Dendritic cell treated with granulocyte-macrophage colony-stimulating factor and Interleukin-4, amounts not matched to agents 40 ng/mL and 50 ng/mL, for 4 days (primary cell): Measurements from ENCODE around the gene EFNA2.
"Not testable (repeated sequence)": the region's sequence is repeated elsewhere in the genome, so short reads cannot be mapped to it uniquely, and the experiment has no call there.

Experiments
- H3K27ac Mint-ChIP-seq: one replicate; pipeline ENCODE4 v1.8.0; 2022; ENCODE audit warnings: mild to moderate bottlenecking, mixed read lengths
- H3K27me3 Mint-ChIP-seq: one replicate; pipeline ENCODE4 v1.8.0; 2022; ENCODE audit warnings: mild to moderate bottlenecking, mixed read lengths
- H3K36me3 Mint-ChIP-seq: one replicate; pipeline ENCODE4 v1.8.0; 2022; ENCODE audit warnings: low read depth, mixed read lengths
- H3K4me1 Mint-ChIP-seq: one replicate; pipeline ENCODE4 v1.8.0; 2022; ENCODE audit warnings: low read depth, mixed read lengths
- H3K4me3 Mint-ChIP-seq: one replicate; pipeline ENCODE4 v1.8.0; 2022; ENCODE audit warnings: mild to moderate bottlenecking, moderate library complexity, mixed read lengths
- H3K9me3 Mint-ChIP-seq: one replicate; pipeline ENCODE4 v1.8.0; 2022; ENCODE audit warnings: mixed read lengths
- intact Hi-C: fragments of 100-400 bp; cut with micrococcal nuclease; formaldehyde crosslinking; loops from one replicate; pipeline ENCODE4 v1.15.0; 2022

EFNA2 gene

GRCh38 chr19:1245494-1246264, 40.0 kb upstream of the EFNA2 start:
- Mint-ChIP-seq H3K4me1 (peaks cover 55% of the 10 kb centered on the region), H3K27ac (peak overlapping the region; percentile 95), H3K9me3 (no peaks in the 10 kb centered on the region), H3K27me3 (peaks cover 2% of the 10 kb centered on the region), H3K36me3 (peaks cover 49% of the 10 kb centered on the region), H3K4me3 (peak overlapping the region; percentile 84)
- intact Hi-C loops: no loop called here

GRCh38 chr19:1246265-1247087, 39.2 kb upstream of the EFNA2 start:
- H3K4me3 Mint-ChIP-seq, H3K27ac Mint-ChIP-seq, H3K27me3 Mint-ChIP-seq, intact Hi-C loops, H3K9me3 Mint-ChIP-seq: not testable (repeated sequence)
- Mint-ChIP-seq H3K4me1 (peaks cover 50% of the 10 kb centered on the region), H3K36me3 (peaks cover 57% of the 10 kb centered on the region)

- intact Hi-C loops: loop anchor here (1.0 kb wide), 1 partner anchor 19 kb away; no protein-coding TSS in a partner anchor
- peak overlapping the region; percentile 93 for H3K27ac Mint-ChIP-seq
- peak overlapping the region; percentile 83 for H3K4me3 Mint-ChIP-seq
- no peaks in the 10 kb centered on the region for H3K9me3 Mint-ChIP-seq
- H3K4me1 Mint-ChIP-seq: peaks cover 52% of the 10 kb centered on the region
- peaks cover 61% of the 10 kb centered on the region for H3K36me3 Mint-ChIP-seq
- no peaks in the 10 kb centered on the region for H3K27me3 Mint-ChIP-seq
Measured at GRCh38 chr19:1247748-1248138, 37.9 kb upstream of the EFNA2 start.

GRCh38 chr19:1248139-1248785, 37.4 kb upstream of the EFNA2 start, which contains the start of gene MIDN:
MIDN (plus strand) TSS chr19:1248583; CDS start chr19:1250297, 1,714 bp downstream.
- intact Hi-C loops: loop anchor here (1.0 kb wide), 1 partner anchor 18 kb away; no protein-coding TSS in a partner anchor
- Mint-ChIP-seq H3K4me3 (peak within 1 kb of the TSS; percentile 83), H3K36me3 (peaks cover 65% of the 10 kb centered on the region), H3K9me3 (no peaks in the 10 kb centered on the region), H3K4me1 (peaks cover 47% of the 10 kb centered on the region), H3K27me3 (no peaks in the 10 kb centered on the region), H3K27ac (peak within 1 kb of the TSS; percentile 93)

GRCh38 chr19:1248786-1249297, 36.8 kb upstream of the EFNA2 start:
- Mint-ChIP-seq H3K27ac (peak overlapping the region; percentile 93), H3K9me3 (no peaks in the 10 kb centered on the region)
- intact Hi-C loops: loop anchor here (1.0 kb wide), 1 partner anchor 17 kb away; no protein-coding TSS in a partner anchor

GRCh38 chr19:1249298-1249989, 36.2 kb upstream of the EFNA2 start:
- H3K4me3 Mint-ChIP-seq: peak overlapping the region; percentile 79
- peaks cover 43% of the 10 kb centered on the region for H3K4me1 Mint-ChIP-seq
- H3K27me3 Mint-ChIP-seq: no peaks in the 10 kb centered on the region
- H3K36me3 Mint-ChIP-seq: peaks cover 66% of the 10 kb centered on the region
- H3K27ac Mint-ChIP-seq: peak overlapping the region; percentile 93
- no peaks in the 10 kb centered on the region for H3K9me3 Mint-ChIP-seq
- intact Hi-C loops: no loop called here

More at GRCh38 chr19:1248786-1249297, 36.8 kb upstream of the EFNA2 start:
- peaks cover 65% of the 10 kb centered on the region for H3K36me3 Mint-ChIP-seq
- no peaks in the 10 kb centered on the region for H3K27me3 Mint-ChIP-seq
- H3K4me1 Mint-ChIP-seq: peaks cover 45% of the 10 kb centered on the region
- peak overlapping the region; percentile 83 for H3K4me3 Mint-ChIP-seq

- intact Hi-C loops: no loop called here
- Mint-ChIP-seq H3K4me1 (peaks cover 43% of the 10 kb centered on the region), H3K9me3 (no peaks in the 10 kb centered on the region), H3K27me3 (no peaks in the 10 kb centered on the region), H3K27ac (peak overlapping the region; percentile 93), H3K4me3 (peak overlapping the region; percentile 79), H3K36me3 (peaks cover 66% of the 10 kb centered on the region)
Measured at GRCh38 chr19:1249990-1250436, 35.7 kb upstream of the EFNA2 start.

- Mint-ChIP-seq H3K36me3 (peaks cover 71% of the 10 kb centered on the region), H3K27ac (peak overlapping the region; percentile 96), H3K9me3 (no peaks in the 10 kb centered on the region), H3K27me3 (no peaks in the 10 kb centered on the region), H3K4me1 (peaks cover 44% of the 10 kb centered on the region), H3K4me3 (peak overlapping the region; percentile 96)
- intact Hi-C loops: no loop called here
Measured at GRCh38 chr19:1250437-1251260, 35.0 kb upstream of the EFNA2 start.

- H3K27ac Mint-ChIP-seq: peak overlapping the region; percentile 96
- no peaks in the 10 kb centered on the region for H3K27me3 Mint-ChIP-seq
- intact Hi-C loops: loop anchor here (1.0 kb wide), 1 partner anchor 9 kb away; no protein-coding TSS in a partner anchor
- peak overlapping the region; percentile 96 for H3K4me3 Mint-ChIP-seq
- H3K9me3 Mint-ChIP-seq: no peaks in the 10 kb centered on the region
- H3K4me1 Mint-ChIP-seq: peaks cover 35% of the 10 kb centered on the region
- H3K36me3 Mint-ChIP-seq: peaks cover 73% of the 10 kb centered on the region
Measured at GRCh38 chr19:1251330-1252220, 34.1 kb upstream of the EFNA2 start.

- H3K4me1 Mint-ChIP-seq: peaks cover 33% of the 10 kb centered on the region
- intact Hi-C loops: loop anchor here (1.0 kb wide), 1 partner anchor 8 kb away; no protein-coding TSS in a partner anchor
- H3K27ac Mint-ChIP-seq: peak overlapping the region; percentile 96
- no peaks in the 10 kb centered on the region for H3K9me3 Mint-ChIP-seq
- H3K27me3 Mint-ChIP-seq: no peaks in the 10 kb centered on the region
- H3K36me3 Mint-ChIP-seq: peaks cover 78% of the 10 kb centered on the region
- peak overlapping the region; percentile 96 for H3K4me3 Mint-ChIP-seq
Measured at GRCh38 chr19:1252221-1252820, 33.4 kb upstream of the EFNA2 start.

GRCh38 chr19:1252821-1253513, 32.7 kb upstream of the EFNA2 start:
- peaks cover 39% of the 10 kb centered on the region for H3K4me1 Mint-ChIP-seq
- H3K36me3 Mint-ChIP-seq: peaks cover 84% of the 10 kb centered on the region
- H3K9me3 Mint-ChIP-seq: no peaks in the 10 kb centered on the region
- H3K4me3 Mint-ChIP-seq: peak overlapping the region; percentile 96
- intact Hi-C loops: loop anchor here (1.0 kb wide), 1 partner anchor 7 kb away; no protein-coding TSS in a partner anchor
- no peaks in the 10 kb centered on the region for H3K27me3 Mint-ChIP-seq
- peak overlapping the region; percentile 96 for H3K27ac Mint-ChIP-seq
